Endodermal cell (in vitro differentiated cells): ENCODE results near the gene ELL. TPM values are rescaled to one million over a fixed set of nuclear protein-coding genes. Genes with fewer than 3 reads are reported as not detected.

Source experiments
- DNase-seq: peaks from one replicate; pipeline ENCODE4 v3.0.0-alpha.2; 2017
- H3K27ac ChIP-seq: 2 replicates; pipeline ENCODE4 v1.5.1; 2013; ENCODE audit warnings: mild to moderate bottlenecking, low read depth, low read length, moderate library complexity
- H3K27me3 ChIP-seq: 2 replicates; pipeline ENCODE4 v1.6.1; 2013; ENCODE audit warnings: mild to moderate bottlenecking, low read length, moderate library complexity; ENCODE audit not compliant: insufficient read depth, control insufficient read depth, poor library complexity, severe bottlenecking
- H3K36me3 ChIP-seq: 2 replicates; pipeline ENCODE4 v1.7.0; 2013; ENCODE audit warnings: mild to moderate bottlenecking, low read length, moderate library complexity; ENCODE audit not compliant: control insufficient read depth, insufficient read depth
- H3K4me1 ChIP-seq: one replicate; pipeline ENCODE4 v1.7.0; 2013; ENCODE audit warnings: low read length; ENCODE audit not compliant: control insufficient read depth, insufficient read depth
- H3K4me3 ChIP-seq: 2 replicates; pipeline ENCODE4 v1.5.1; 2013; ENCODE audit warnings: mild to moderate bottlenecking, low read length, moderate library complexity
- H3K9ac ChIP-seq: 2 replicates; pipeline ENCODE4 v1.6.1; 2013; ENCODE audit warnings: mild to moderate bottlenecking, low read length, moderate library complexity; ENCODE audit not compliant: poor library complexity, severe bottlenecking; ENCODE audit errors: extremely low read depth
- H3K9me3 ChIP-seq: 2 replicates; pipeline ENCODE4 v1.6.1; 2013; ENCODE audit warnings: mild to moderate bottlenecking, low read length, moderate library complexity; ENCODE audit not compliant: control insufficient read depth
- H3K27ac Mint-ChIP-seq: 2 replicates; pipeline ENCODE4 v1.8.0; 2020; ENCODE audit warnings: mixed read lengths
- H3K27me3 Mint-ChIP-seq: 2 replicates; pipeline ENCODE4 v1.8.0; 2021; ENCODE audit warnings: mild to moderate bottlenecking, mixed read lengths; ENCODE audit not compliant: insufficient read depth
- H3K36me3 Mint-ChIP-seq: 2 replicates; pipeline ENCODE4 v1.8.0; 2020; ENCODE audit warnings: low read depth, mixed read lengths
- H3K4me1 Mint-ChIP-seq: 2 replicates; pipeline ENCODE4 v1.8.0; 2020; ENCODE audit warnings: mixed read lengths
- H3K4me3 Mint-ChIP-seq: 2 replicates; pipeline ENCODE4 v1.8.0; 2020; ENCODE audit warnings: mild to moderate bottlenecking, moderate library complexity, mixed read lengths
- H3K9me3 Mint-ChIP-seq: 2 replicates; pipeline ENCODE4 v1.8.0; 2020; ENCODE audit warnings: mild to moderate bottlenecking, mixed read lengths
- CTCF ChIP-seq: fragments of 200-600 bp; sonication (generic); conservative IDR thresholded peaks from 2 replicates; pipeline ENCODE4 v1.5.0; 2021; ENCODE audit warnings: antibody characterized with exemption, mild to moderate bottlenecking
- WGBS, 2 experiments: methylation state at CpG; one replicate each; pipeline versions ENCODE4 v1.1.5 to v1.1.7; 2013; ENCODE audit warnings: missing lambda C conversion rate in 2 of 2, mixed read lengths in 1 of 2; ENCODE audit not compliant: insufficient coverage in 1 of 2, insufficient read length in 1 of 2; 5-methylcytosine and 5-hydroxymethylcytosine counted together
- total RNA-seq, 2 donors: library from RNA; stranded (reverse); fragmentation: NEBNext Ultra II Directional in 1 of 2; extraction: Animal tissue kit (Norgen Biotek cat#: 25700) in 1 of 2; gene quantifications; 2 replicates in 1 of 2; 3 replicates in 1 of 2; pipeline ENCODE4 v1.2.1, GENCODE V29; 2021

The ELL gene
- total RNA-seq, 2 donors from 2014 or later, result 10.9 to 15.4 TPM

DNA sequence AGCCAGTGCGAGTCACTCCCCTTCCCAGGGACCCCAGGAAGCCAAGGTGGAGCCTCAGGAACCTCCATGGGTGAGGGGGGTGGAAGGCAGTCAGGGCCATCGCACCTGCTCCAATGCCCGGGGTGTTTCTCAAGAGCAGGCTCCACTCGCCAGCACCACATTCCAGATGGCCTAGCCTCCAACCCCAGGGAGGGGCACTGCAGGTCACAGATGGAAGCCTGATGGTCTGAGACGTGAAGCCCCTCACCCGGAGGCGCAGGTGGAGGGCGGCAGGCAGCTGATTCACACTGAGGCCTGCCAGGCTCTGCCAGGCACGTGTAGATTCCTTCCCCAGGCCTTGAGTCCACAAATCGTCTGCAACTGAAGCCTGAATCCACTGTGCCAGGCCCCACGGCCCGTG lies 61.0 kb downstream of the ELL start:
- no peaks in the 10 kb centered on the region for H3K4me1 Mint-ChIP-seq
- no peak overlapping the region for H3K4me3 Mint-ChIP-seq
- H3K27me3 Mint-ChIP-seq, result no peaks in the 10 kb centered on the region
- no peak for TF ChIP-seq CTCF
- no peaks in the 10 kb centered on the region for H3K4me1 ChIP-seq
- H3K27ac Mint-ChIP-seq, result no peak overlapping the region
- no peak overlapping the region for H3K9ac ChIP-seq
- H3K9me3 ChIP-seq, result no peaks in the 10 kb centered on the region
- H3K9me3 Mint-ChIP-seq, result no peaks in the 10 kb centered on the region
- no peak for DNase-seq
- peaks cover 51% of the 10 kb centered on the region for H3K36me3 Mint-ChIP-seq
- H3K4me3 ChIP-seq, result no peak overlapping the region
- H3K27me3 ChIP-seq, result no peaks in the 10 kb centered on the region
- no peak overlapping the region for H3K27ac ChIP-seq
- peaks cover 11% of the 10 kb centered on the region for H3K36me3 ChIP-seq
- WGBS, 2 experiments, result 94 to 97% methylated on average over 11 to 12 of the region's 12 CpGs

DNA sequence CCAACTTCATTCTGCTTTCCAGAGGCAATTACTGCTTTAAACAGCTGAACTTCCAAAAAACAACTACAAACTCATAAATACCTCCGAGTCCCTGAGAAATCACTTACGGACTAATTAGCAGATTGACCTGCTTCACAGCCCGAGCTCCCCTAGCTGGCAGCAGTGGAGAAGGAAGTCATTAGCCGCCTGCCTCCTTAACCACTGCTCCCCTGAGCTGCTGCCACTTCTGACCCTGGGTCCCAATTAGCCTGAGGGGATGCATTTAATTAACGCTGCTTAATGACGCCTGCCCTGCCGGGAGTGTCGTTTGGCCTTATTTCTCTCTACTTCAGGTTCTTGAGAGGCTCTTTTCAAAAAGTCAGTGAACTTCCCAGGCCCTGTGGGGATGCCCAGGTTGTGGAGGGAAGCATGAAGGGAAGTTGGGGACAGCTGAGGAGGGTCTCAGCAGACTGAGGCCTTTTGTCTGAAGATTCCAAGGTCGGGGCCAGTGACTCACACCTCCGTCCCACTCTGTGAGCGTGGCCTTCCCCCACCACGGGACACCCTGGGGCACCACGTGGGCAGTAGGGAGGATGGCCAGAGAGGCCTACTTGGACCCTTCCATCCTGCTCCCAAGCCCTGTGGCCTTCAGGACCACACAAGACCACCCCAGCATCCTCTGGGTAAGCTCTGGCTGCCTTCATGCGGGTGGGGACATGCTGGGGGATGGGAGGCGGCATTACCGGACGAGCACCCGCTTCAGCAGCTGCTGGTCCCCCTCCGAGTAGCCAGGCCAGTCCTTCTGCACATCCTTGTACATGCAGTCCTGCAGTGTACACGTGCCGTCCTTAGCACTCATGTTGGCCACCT lies 64.2 kb downstream of the ELL start:
- WGBS, 2 experiments, result 86 to 94% methylated on average over 14 to 21 of the region's 21 CpGs
- DNase-seq, result no peak
- H3K4me1 Mint-ChIP-seq, result no peaks in the 10 kb centered on the region
- Histone ChIP-seq H3K4me3 (no peak overlapping the region), H3K36me3 (peaks cover 11% of the 10 kb centered on the region), H3K27ac (no peak overlapping the region), H3K4me1 (no peaks in the 10 kb centered on the region), H3K9ac (no peak overlapping the region), H3K27me3 (no peaks in the 10 kb centered on the region), H3K9me3 (no peaks in the 10 kb centered on the region)
- no peak for TF ChIP-seq CTCF
- no peak overlapping the region for H3K4me3 Mint-ChIP-seq
- no peaks in the 10 kb centered on the region for H3K27me3 Mint-ChIP-seq
- H3K9me3 Mint-ChIP-seq, result no peaks in the 10 kb centered on the region
- peaks cover 44% of the 10 kb centered on the region for H3K36me3 Mint-ChIP-seq
- H3K27ac Mint-ChIP-seq, result no peak overlapping the region

DNA sequence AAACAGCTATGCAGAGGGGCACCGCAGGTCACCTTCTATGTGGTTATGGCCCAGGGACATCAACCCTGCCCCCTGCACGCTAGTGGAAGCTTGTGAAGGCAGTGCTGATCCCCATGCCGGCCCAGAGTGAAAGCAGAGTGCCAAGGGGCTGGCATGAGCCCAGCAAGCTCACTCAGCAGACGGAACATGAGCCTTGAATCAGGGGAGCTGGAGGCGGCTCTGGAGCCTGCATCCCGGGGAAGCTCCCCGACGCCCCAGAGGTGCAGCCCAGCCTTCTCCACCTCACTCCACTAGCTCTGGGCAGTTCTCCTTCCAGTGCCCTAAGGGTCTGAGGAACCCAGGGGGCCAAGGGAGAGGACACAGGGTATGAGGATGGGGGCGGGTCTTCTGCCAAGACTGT lies 64.9 kb downstream of the ELL start:
- TF ChIP-seq CTCF, result no peak
- DNase-seq, result no peak
- no peaks in the 10 kb centered on the region for H3K4me1 ChIP-seq
- H3K9ac ChIP-seq, result no peak overlapping the region
- Mint-ChIP-seq H3K27ac (no peak overlapping the region), H3K27me3 (no peaks in the 10 kb centered on the region), H3K4me3 (no peak overlapping the region), H3K9me3 (no peaks in the 10 kb centered on the region), H3K36me3 (peaks cover 42% of the 10 kb centered on the region), H3K4me1 (no peaks in the 10 kb centered on the region)
- H3K9me3 ChIP-seq, result no peaks in the 10 kb centered on the region
- peaks cover 11% of the 10 kb centered on the region for H3K36me3 ChIP-seq
- no peak overlapping the region for H3K4me3 ChIP-seq
- no peaks in the 10 kb centered on the region for H3K27me3 ChIP-seq
- 84 to 89% methylated on average over 3 to 9 of the region's 9 CpGs for WGBS, 2 experiments
- no peak overlapping the region for H3K27ac ChIP-seq
